Dendritic cell treated with granulocyte-macrophage colony-stimulating factor and Interleukin-4, amounts not matched to agents 40 ng/mL and 50 ng/mL, for 4 days (primary cell): ENCODE measurements around the gene SLC6A11.

Experiments used
- H3K27ac Mint-ChIP-seq: one replicate; pipeline ENCODE4 v1.8.0; 2022; ENCODE audit warnings: mild to moderate bottlenecking, mixed read lengths
- H3K27me3 Mint-ChIP-seq: one replicate; pipeline ENCODE4 v1.8.0; 2022; ENCODE audit warnings: mild to moderate bottlenecking, mixed read lengths
- H3K36me3 Mint-ChIP-seq: one replicate; pipeline ENCODE4 v1.8.0; 2022; ENCODE audit warnings: low read depth, mixed read lengths
- H3K4me1 Mint-ChIP-seq: one replicate; pipeline ENCODE4 v1.8.0; 2022; ENCODE audit warnings: low read depth, mixed read lengths
- H3K4me3 Mint-ChIP-seq: one replicate; pipeline ENCODE4 v1.8.0; 2022; ENCODE audit warnings: mild to moderate bottlenecking, moderate library complexity, mixed read lengths
- H3K9me3 Mint-ChIP-seq: one replicate; pipeline ENCODE4 v1.8.0; 2022; ENCODE audit warnings: mixed read lengths
- intact Hi-C: fragments of 100-400 bp; cut with micrococcal nuclease; formaldehyde crosslinking; loops from one replicate; pipeline ENCODE4 v1.15.0; 2022

Gene SLC6A11

DNA sequence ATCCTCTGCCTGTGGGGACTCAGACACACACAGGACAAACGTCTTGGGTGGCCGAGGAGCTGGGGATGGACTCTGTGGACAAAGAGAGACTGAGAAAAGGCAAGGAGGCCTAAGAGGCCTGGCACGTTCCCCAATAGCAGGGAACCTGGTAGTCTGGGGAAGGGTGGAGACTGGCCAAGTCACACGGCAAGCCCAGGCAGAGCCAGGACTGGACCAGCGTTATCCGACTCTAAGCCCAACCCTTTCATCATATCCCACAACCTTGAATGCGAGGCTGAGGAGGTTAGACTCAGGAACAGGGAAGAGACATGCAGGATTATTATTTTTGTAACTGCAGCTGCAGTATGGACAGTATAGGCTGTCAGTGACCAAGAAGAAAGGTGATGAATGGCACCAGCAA is 53.4 kb downstream of the SLC6A11 start:
- intact Hi-C loops = no loop called here
- Mint-ChIP-seq H3K9me3 (no peaks in the 10 kb centered on the region), H3K4me1 (no peaks in the 10 kb centered on the region), H3K4me3 (no peak overlapping the region), H3K36me3 (no peaks in the 10 kb centered on the region), H3K27me3 (peaks cover 6% of the 10 kb centered on the region), H3K27ac (no peak overlapping the region)

DNA sequence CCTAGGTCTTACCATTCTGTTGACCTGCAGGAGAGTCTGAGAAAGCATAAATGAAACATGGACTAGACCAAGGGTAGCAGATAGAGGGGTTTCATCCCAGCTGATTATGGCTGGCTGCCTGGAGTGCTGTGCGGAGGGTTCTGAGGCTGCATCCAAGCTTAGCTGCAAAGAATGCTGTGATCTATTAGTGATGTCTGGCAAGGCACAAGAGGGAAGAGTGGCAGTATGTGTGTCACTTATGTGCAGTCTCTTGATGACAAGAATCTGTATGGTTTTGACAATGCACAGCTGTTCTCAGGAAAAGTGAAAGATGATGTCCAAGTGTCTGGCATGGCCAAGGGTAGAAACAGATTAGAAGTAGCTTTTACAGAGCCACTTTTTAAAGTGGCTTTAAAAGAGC is 54.3 kb downstream of the SLC6A11 start:
- no peaks in the 10 kb centered on the region for H3K9me3 Mint-ChIP-seq
- H3K4me3 Mint-ChIP-seq = no peak overlapping the region
- intact Hi-C loops = no loop called here
- H3K27ac Mint-ChIP-seq = no peak overlapping the region
- no peaks in the 10 kb centered on the region for H3K36me3 Mint-ChIP-seq
- H3K27me3 Mint-ChIP-seq = peaks cover 3% of the 10 kb centered on the region
- no peaks in the 10 kb centered on the region for H3K4me1 Mint-ChIP-seq

DNA sequence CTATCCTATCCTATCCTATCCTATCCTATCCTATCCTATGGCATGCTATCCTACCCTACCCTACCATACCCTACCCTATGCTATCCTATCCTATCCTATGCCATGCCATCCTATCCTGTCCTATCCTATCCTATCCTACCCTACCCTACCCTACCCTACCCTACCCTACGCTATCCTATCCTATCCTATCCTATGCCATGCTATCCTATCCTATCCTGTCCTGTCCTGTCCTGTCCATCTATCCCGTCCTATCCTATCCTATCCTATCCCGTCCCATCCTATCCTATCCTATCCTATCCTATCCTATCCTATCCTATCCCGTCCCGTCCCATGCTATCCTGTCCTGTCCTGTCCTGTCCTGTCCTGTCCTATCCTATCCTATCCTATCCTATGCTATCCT is 57.4 kb downstream of the SLC6A11 start:
- no peaks in the 10 kb centered on the region for H3K9me3 Mint-ChIP-seq
- intact Hi-C loops = no loop called here
- no peaks in the 10 kb centered on the region for H3K27me3 Mint-ChIP-seq
- peaks cover 7% of the 10 kb centered on the region for H3K4me1 Mint-ChIP-seq
- no peak overlapping the region for H3K4me3 Mint-ChIP-seq
- no peaks in the 10 kb centered on the region for H3K36me3 Mint-ChIP-seq
- H3K27ac Mint-ChIP-seq = no peak overlapping the region

DNA sequence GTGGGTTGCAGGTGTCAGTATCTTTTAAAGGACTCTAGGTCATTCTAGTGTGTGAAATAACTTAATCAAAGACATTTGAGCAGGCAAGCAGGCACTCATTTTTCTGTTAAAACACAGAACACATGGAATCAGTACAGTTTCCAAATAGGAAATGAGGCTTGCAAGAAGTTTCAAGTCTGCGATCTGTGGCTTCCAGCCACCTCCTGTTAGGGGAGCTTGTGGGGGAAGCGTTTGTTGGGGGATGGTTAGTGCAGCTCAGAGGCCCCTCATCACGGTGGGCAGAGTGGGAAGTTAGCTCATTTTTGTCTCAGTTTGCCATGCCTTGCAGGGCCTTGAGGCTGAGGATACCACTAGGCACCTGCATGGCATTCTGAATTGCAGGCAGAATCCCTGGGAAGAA is 59.9 kb downstream of the SLC6A11 start:
- Mint-ChIP-seq H3K27ac (no peak overlapping the region), H3K9me3 (no peaks in the 10 kb centered on the region), H3K4me1 (peaks cover 7% of the 10 kb centered on the region), H3K4me3 (no peak overlapping the region), H3K27me3 (peaks cover 1% of the 10 kb centered on the region), H3K36me3 (no peaks in the 10 kb centered on the region)
- intact Hi-C loops = no loop called here

DNA sequence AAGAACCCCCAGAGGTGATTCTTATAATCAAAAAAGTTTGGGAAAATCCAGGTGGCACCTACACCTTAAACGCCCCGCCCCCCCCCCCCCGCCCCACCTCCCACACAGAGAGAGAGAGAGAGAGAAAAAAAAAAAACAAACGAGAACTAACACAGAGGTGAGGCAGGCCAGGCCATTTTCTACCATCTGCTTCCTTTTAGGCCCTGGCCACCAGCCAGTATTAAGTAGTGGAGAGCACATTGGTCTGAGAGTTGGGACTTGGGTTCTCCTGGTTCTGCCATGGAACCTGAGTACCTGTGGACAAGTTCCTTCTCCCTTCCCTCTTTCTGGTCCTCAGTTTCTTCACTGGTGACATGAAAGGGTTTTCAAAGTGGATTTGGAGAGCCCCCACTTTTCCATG is 60.6 kb downstream of the SLC6A11 start:
- intact Hi-C loops = no loop called here
- no peaks in the 10 kb centered on the region for H3K36me3 Mint-ChIP-seq

DNA sequence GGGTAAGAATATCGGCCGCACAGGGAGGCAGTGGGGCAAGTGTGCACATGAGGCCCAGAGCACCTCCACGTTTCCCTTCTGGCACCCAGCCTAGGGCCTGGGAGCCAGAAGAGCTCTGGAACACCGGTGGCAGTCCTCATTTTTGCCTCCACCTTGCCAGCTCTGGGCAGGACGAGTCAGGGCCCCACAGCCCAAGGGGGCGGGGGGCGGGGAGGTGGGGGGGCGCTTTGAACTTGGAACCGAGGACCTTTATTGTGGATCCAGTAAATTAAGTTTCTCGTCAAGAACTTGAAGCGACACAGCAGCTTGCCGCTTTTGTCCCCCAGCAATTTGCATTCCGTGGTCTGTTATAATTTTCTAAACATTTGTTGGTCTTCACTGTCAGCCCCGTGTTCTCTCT is 66.8 kb downstream of the SLC6A11 start:
- Mint-ChIP-seq H3K4me3 (no peak overlapping the region), H3K36me3 (no peaks in the 10 kb centered on the region), H3K27me3 (peaks cover 14% of the 10 kb centered on the region), H3K9me3 (no peaks in the 10 kb centered on the region), H3K27ac (no peak overlapping the region), H3K4me1 (peaks cover 2% of the 10 kb centered on the region)
- intact Hi-C loops = loop anchor here (1.0 to 5.0 kb wide), 3 partner anchors 48 to 125 kb away; no protein-coding TSS in a partner anchor

More for the DNA sequence above, 60.6 kb downstream of the SLC6A11 start:
- Mint-ChIP-seq H3K9me3 (no peaks in the 10 kb centered on the region), H3K27ac (no peak overlapping the region), H3K27me3 (peaks cover 1% of the 10 kb centered on the region), H3K4me3 (no peak overlapping the region), H3K4me1 (peaks cover 7% of the 10 kb centered on the region)

DNA sequence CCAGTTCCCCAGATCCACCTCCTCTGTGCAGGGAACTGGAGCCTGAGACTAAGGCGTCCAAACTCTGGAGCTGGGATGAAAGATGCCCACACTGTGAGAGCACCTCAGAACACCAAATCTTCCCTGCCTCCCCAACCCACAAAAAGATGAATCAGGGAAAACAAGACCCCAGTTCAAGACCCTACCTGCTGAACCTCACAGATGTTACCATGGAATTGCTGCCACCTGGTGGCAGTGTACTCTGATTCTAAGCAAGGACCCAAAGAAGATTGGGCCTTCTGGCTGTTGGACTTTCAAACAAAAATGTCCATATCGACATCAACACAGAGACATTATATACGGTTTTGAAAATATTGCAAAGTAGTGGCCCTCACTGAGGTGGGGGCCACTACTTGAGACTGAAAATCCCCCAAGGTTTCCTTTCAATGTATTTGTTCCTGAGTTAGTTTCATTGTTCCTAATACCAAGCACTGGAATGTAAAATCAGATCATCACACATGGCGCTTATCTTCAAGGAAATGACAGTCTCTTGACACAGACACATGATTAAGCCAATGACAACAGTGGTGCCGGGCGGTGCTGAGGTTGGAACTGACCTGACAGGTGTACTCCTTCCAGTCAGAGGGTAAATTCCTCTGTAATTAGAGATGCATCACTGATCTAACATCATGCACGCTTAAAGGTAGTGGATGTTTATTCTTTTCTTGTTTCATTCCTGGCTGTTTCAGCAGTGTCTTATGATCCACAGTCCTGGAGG is 67.6 kb downstream of the SLC6A11 start:
- intact Hi-C loops = loop anchor here (1.0 to 5.0 kb wide), 3 partner anchors 48 to 125 kb away; no protein-coding TSS in a partner anchor
- Mint-ChIP-seq H3K36me3 (no peaks in the 10 kb centered on the region), H3K4me3 (no peak overlapping the region), H3K27ac (no peak overlapping the region), H3K4me1 (peaks cover 10% of the 10 kb centered on the region), H3K9me3 (no peaks in the 10 kb centered on the region), H3K27me3 (peaks cover 14% of the 10 kb centered on the region)

DNA sequence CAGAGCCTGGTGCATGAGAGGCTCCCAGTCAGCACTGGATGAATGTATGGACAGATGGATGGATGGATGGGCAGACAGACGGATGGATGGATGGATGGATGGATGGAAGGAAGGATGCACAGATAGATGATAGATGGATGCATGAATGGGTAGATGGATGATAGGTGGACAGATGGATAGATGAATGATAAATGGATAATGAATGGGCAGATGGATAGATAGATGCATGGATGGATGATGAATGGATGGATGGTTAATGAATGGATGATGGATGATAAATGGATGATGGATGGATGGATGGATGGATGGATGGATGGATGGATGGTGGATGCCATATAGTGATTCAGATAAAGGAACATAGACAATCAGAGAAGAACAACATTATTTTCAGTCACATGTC is 71.0 kb downstream of the SLC6A11 start:
- Mint-ChIP-seq H3K27me3 (peaks cover 13% of the 10 kb centered on the region), H3K4me3 (no peak overlapping the region), H3K4me1 (peaks cover 20% of the 10 kb centered on the region), H3K27ac (no peak overlapping the region), H3K9me3 (peaks cover 10% of the 10 kb centered on the region), H3K36me3 (no peaks in the 10 kb centered on the region)
- intact Hi-C loops = no loop called here

DNA sequence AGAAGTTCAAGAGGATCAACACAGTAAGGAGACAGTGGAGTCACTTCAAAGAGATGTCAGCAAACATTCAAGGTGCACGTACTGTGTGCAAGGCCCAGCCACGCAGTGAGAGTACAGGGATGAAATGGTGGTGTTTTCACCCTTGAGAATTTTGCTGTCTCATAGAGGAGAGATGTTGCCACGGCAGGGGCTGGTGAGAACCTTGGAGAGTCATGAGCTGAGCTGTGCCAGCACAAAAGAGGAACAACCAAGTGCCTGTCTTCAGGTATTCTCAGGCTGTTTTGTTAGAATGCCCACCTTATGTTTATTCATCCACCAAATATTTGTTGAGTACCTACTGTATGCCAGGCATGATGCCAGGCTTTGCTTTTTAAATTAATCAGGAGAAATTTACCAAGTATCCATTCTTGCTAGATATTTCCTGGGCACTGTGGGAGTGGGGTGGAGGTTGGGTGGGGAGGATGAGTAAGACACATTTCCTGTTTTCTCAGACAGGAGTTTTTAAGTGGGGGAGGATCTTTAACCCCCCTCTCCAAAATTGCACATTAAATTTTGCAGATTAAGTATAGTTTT is 72.6 kb downstream of the SLC6A11 start:
- Mint-ChIP-seq H3K27me3 (peaks cover 19% of the 10 kb centered on the region), H3K4me3 (no peak overlapping the region), H3K9me3 (peaks cover 10% of the 10 kb centered on the region), H3K4me1 (peaks cover 20% of the 10 kb centered on the region), H3K27ac (no peak overlapping the region), H3K36me3 (no peaks in the 10 kb centered on the region)
- intact Hi-C loops = no loop called here

DNA sequence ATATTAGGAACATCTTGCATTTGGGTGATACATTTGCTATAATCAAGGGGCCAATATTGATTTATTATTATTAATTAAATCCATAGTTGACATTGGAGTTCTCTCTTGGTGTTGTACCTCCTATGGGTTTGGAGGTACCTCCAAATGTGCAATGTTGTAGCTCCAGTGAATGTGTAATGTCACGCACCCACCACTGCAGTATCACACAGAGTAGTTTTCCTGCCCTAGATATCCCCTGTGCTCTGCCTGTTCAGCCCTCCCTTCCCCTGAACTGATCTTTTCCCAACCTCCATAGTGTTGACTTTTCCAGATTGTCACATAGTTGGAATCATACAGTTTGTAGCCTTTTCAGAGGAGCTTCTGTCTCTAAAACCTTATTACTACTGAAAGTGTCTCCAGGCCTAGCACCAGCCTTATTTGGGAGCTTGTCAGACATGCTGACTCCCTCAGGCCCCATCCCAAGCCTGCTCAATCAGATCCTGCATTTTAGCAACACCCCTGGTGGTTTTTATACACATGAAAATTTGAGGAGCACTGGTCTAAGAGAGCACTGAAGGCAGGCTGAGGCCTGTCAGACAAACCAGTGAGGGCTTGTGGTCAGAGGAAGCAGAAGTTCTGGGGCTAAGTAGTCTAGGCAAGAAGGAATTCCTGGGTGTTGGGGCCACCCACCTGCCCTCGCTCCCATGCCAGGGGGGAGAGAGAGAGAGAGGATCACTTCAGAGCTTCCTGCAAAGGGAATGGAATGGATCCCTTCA is 73.4 kb downstream of the SLC6A11 start:
- H3K27ac Mint-ChIP-seq = no peak overlapping the region
- H3K9me3 Mint-ChIP-seq = peaks cover 10% of the 10 kb centered on the region

DNA sequence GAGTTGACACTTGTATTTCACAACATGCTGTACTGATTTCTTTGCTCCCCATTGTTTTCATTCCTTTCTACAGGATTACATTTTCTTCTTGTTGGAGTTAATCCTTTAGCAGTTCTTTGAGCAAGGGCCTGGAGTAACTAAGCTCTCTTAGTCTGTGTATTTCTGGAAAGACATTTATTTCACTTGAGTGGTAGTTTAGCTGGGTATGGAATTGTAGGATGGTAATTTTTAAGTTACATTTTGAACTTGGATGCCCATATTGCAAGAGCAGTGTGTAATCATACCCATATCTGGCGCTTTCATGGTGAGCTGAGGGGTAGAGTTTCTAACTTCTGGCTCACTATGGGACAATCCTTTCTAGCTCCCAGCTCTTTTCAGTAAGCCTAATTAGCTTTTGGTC is 74.6 kb downstream of the SLC6A11 start:
- Mint-ChIP-seq H3K4me1 (peaks cover 20% of the 10 kb centered on the region), H3K36me3 (no peaks in the 10 kb centered on the region), H3K27me3 (peaks cover 19% of the 10 kb centered on the region), H3K27ac (no peak overlapping the region), H3K9me3 (peaks cover 10% of the 10 kb centered on the region), H3K4me3 (no peak overlapping the region)
- intact Hi-C loops = no loop called here

More for the DNA sequence above, 73.4 kb downstream of the SLC6A11 start:
- Mint-ChIP-seq H3K27me3 (peaks cover 19% of the 10 kb centered on the region), H3K4me1 (peaks cover 20% of the 10 kb centered on the region), H3K4me3 (no peak overlapping the region), H3K36me3 (no peaks in the 10 kb centered on the region)
- intact Hi-C loops = no loop called here

DNA sequence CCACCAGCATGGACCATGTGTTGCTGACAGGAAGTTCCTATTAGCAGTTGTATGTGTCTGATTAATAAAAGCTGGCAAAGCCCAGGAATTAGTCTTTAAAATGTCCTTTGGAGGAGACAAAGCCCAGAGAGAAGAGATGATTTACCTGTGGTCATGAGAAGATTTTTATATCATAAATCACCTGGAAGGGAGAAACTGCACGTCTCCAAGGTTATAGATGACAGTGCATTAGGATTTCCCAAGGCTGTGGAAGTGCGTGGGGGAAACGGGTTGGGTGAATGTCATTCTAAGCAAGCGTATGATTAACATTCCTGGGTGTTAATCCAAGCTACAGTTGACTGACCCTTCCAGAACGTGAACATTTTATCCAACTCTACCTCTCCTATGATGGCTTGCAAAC is 76.6 kb downstream of the SLC6A11 start:
- H3K36me3 Mint-ChIP-seq = no peaks in the 10 kb centered on the region
- H3K27ac Mint-ChIP-seq = no peak overlapping the region
- H3K9me3 Mint-ChIP-seq = peaks cover 10% of the 10 kb centered on the region
- H3K4me1 Mint-ChIP-seq = peaks cover 20% of the 10 kb centered on the region
- intact Hi-C loops = no loop called here
- no peak overlapping the region for H3K4me3 Mint-ChIP-seq
- peaks cover 7% of the 10 kb centered on the region for H3K27me3 Mint-ChIP-seq

DNA sequence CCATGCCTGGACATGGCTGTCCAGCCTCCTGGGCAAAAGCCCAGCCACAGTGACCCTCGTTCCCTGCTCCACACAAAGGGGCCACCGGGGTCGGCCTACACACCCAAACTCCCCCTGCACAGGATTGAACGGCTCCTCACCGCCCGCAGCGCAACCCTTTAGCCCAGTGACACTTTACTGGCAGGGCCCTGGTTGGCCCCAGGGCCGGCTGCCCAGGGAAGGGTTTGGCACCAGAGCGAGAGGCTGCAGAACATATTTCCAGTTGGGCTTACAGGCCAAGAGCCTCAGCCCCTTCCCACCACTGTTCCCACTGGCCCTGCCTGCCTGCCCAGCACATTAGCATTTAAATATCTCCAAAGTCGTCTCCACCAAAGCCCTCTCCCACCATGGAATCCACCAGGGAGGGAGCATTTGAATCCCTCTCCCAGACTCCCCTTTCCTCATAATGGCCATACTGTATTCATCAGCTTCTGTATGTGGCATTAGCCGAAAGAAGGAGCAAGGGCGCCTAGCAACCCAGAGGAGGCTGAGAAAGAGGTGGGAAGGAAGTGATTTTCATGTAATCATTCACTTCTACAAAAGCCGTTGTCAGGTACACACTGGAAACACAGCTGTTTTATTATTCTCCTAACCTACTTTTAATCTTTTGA is 85.4 kb downstream of the SLC6A11 start:
- Mint-ChIP-seq H3K36me3 (no peaks in the 10 kb centered on the region), H3K4me1 (no peaks in the 10 kb centered on the region), H3K9me3 (peaks cover 29% of the 10 kb centered on the region), H3K27ac (no peak overlapping the region), H3K4me3 (no peak overlapping the region), H3K27me3 (peaks cover 8% of the 10 kb centered on the region)
- intact Hi-C loops = no loop called here

DNA sequence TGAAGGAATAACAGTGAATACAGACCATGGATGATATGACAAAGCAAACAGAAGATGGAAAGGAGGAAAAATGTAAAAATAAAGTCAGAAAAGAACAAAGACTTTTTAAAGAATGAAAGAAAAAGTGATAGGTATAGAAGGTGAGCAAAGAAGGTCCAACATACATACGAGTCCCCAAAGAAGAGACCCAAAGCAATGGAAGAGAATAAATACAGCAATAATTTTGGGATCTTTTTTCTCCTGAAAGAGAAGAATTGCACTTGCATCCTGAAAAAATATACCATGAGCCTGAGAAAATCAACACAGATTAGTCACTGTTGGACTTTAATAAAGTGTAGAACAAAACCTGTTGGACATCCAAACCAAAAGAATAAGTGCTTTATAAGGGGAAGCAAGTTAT is 91.2 kb downstream of the SLC6A11 start:
- Mint-ChIP-seq H3K27me3 (peaks cover 2% of the 10 kb centered on the region), H3K4me1 (no peaks in the 10 kb centered on the region), H3K36me3 (no peaks in the 10 kb centered on the region), H3K4me3 (no peak overlapping the region), H3K9me3 (peaks cover 35% of the 10 kb centered on the region), H3K27ac (no peak overlapping the region)
- intact Hi-C loops = no loop called here
